Mammary epithelial cell (primary cell): ENCODE results near the gene ATP10A.

Experiments
- CTCF ChIP-seq, 2 donors: IDR thresholded peaks in 1 of 2; conservative IDR thresholded peaks in 1 of 2; 2 replicates each; pipeline ENCODE4 v1.5.1; 2011 to 2012; ENCODE audit warnings: inconsistent platforms in 2 of 2, low read length in 2 of 2, mild to moderate bottlenecking in 2 of 2, control low read depth in 1 of 2, low read depth in 1 of 2; ENCODE audit not compliant: insufficient read depth in 1 of 2; ENCODE audit errors: extremely low read depth in 1 of 2
- EZH2 ChIP-seq: IDR thresholded peaks from 2 replicates; pipeline ENCODE4 v1.6.1; 2012; ENCODE audit warnings: low read length, inconsistent platforms, borderline replicate concordance

DNA sequence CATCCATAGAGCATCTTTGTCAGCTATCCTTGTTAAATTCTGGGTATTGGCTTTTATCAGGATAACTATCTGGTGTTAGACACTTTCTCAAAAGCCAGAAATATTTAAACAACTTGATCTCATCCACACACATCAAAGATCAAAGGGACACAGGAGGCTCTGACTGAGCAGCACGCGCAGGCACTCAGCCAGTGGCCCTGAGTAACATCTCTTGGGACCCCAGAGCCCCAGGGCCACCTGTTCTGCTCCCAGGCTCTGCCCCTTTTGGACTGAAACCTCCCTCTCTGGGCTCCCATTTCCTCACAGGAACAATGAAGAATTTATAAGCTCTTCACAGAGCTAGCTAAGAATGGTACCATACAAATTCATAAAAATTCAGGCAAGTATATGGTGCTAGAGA is 16.1 kb downstream of the ATP10A start:
- TF ChIP-seq CTCF (conservative IDR thresholded peaks at IDR 0.05 in 1 of 2, IDR thresholded peaks at IDR 0.05 in 1 of 2; ENCODE audit: extremely low read depth in 1 of 2, insufficient read depth in 1 of 2, low read depth in 1 of 2, low read length in 2 of 2) (no peak), EZH2 (no peak)
